Fibroblast of lung (primary cell): ENCODE data around the gene RAP1GDS1. TPM values are rescaled to one million over a fixed set of nuclear protein-coding genes. Genes with fewer than 3 reads are reported as not detected.

ENCODE experiments used
- DNase-seq, 2 donors: peaks; one replicate each; pipeline versions ENCODE4 v3.0.0 to v3.0.0-alpha.2; 2010; ENCODE audit warnings: low read depth in 2 of 2
- H2AFZ ChIP-seq: 2 replicates; pipeline ENCODE4 v1.5.1; 2012; ENCODE audit warnings: low read length, control low read depth, inconsistent platforms
- H3K27ac ChIP-seq: 2 replicates; pipeline ENCODE4 v1.5.1; 2011; ENCODE audit warnings: low read length, control low read depth; ENCODE audit not compliant: insufficient read depth
- H3K27me3 ChIP-seq: 2 replicates; pipeline ENCODE4 v1.5.1; 2011; ENCODE audit warnings: mild to moderate bottlenecking, low read length; ENCODE audit not compliant: control insufficient read depth, insufficient read depth
- H3K36me3 ChIP-seq: 2 replicates; pipeline ENCODE4 v1.5.1; 2011; ENCODE audit warnings: low read length; ENCODE audit not compliant: control insufficient read depth, insufficient read depth
- H3K4me1 ChIP-seq: 2 replicates; pipeline ENCODE4 v1.5.1; 2011; ENCODE audit warnings: low read length; ENCODE audit not compliant: control insufficient read depth, insufficient read depth; ENCODE audit errors: extremely low read depth
- H3K4me2 ChIP-seq: 2 replicates; pipeline ENCODE4 v1.5.1; 2011; ENCODE audit warnings: low read length, control low read depth; ENCODE audit not compliant: insufficient read depth; ENCODE audit errors: extremely low read depth
- H3K4me3 ChIP-seq, 4 experiments: fragments of 200-600 bp in 1 of 4; sonication (generic) in 1 of 4; replicated peaks in 1 of 4; 2 replicates each; pipeline ENCODE4 v1.5.1; 2011 to 2016; ENCODE audit warnings: low read length in 4 of 4, low read depth in 3 of 4, mild to moderate bottlenecking in 3 of 4, control low read depth in 2 of 4, inconsistent platforms in 1 of 4, mixed read lengths in 1 of 4; ENCODE audit not compliant: insufficient read depth in 1 of 4; ENCODE audit errors: control extremely low read depth in 1 of 4
- H3K79me2 ChIP-seq: 2 replicates; pipeline ENCODE4 v1.5.1; 2012; ENCODE audit warnings: mild to moderate bottlenecking, low read length, inconsistent platforms; ENCODE audit not compliant: control insufficient read depth, insufficient read depth
- H3K9ac ChIP-seq: 2 replicates; pipeline ENCODE4 v1.5.1; 2011; ENCODE audit warnings: mild to moderate bottlenecking, low read length, control low read depth; ENCODE audit not compliant: insufficient read depth
- H3K9me3 ChIP-seq: 2 replicates; pipeline ENCODE4 v1.5.1; 2012; ENCODE audit warnings: low read depth, low read length; ENCODE audit not compliant: control insufficient read depth, insufficient read depth
- H4K20me1 ChIP-seq: 2 replicates; pipeline ENCODE4 v1.5.1; 2011; ENCODE audit warnings: low read length; ENCODE audit not compliant: control insufficient read depth, insufficient read depth; ENCODE audit errors: extremely low read depth
- EZH2 ChIP-seq: IDR thresholded peaks from 2 replicates; pipeline ENCODE4 v1.5.1; 2012; ENCODE audit warnings: low read length, control low read depth, mild to moderate bottlenecking; ENCODE audit errors: missing control alignments
- polyA plus RNA-seq, 2 donors: library from polyadenylated mRNA; depleted of rRNA in 1 of 2; stranded (reverse) in 1 of 2; unstranded in 1 of 2; fragments of >200 nt; gene quantifications; 2 replicates each; pipeline ENCODE4 v1.2.1, GENCODE V29; 2011 to 2012; ENCODE audit warnings: missing spikeins in 1 of 2
- total RNA-seq: library from RNA; depleted of rRNA; stranded (reverse); fragments of >200 nt; gene quantifications from 2 replicates; pipeline ENCODE4 v1.2.1, GENCODE V29; 2014
- TF ChIP-seq, protein P1 (sequence below), 2 donors: IDR thresholded peaks in 1 of 2; conservative IDR thresholded peaks in 1 of 2; 1 replicate in 1 of 2; 2 replicates in 1 of 2; pipeline ENCODE4 v1.5.1; 2011 to 2012; ENCODE audit warnings: low read length in 2 of 2, control low read depth in 1 of 2, inconsistent platforms in 1 of 2, low read depth in 1 of 2, mild to moderate bottlenecking in 1 of 2

RAP1GDS1 gene
- total and polyA plus RNA-seq, 2 donors (not counting 1 experiment from before 2014, with no cell fraction given) = 68.3 to 103 TPM

DNA sequence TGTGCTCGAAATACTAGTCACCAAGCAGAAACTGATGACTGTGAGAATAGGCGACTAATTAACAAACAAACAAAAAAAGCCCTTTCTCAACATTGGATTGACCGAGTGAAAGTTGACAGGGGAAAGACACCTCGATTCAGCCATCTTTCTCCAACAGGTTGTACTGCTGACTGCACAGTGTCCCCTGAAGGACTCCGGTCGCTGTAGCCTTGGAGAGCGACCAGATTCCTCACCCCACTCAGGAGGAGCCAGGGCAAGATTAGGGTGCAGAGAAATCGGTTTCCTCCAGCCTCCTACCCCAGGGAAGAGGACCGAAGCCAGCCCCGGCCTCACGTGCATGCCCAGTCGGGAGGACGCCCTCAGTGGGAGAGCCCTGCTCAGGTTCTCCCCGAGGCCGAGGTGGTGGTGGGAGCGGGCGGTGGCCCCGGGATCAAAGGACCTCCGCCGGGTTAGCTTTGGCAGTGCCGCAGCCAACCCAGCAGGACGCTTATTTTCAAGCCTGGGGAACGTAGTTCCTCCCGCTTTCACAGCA is 1.1 kb upstream of the RAP1GDS1 start:
- Histone ChIP-seq H3K4me3 (peak overlapping the region; percentile 73 to 97 (median 85)), H3K4me1 (peaks cover 8% of the 10 kb centered on the region), H3K36me3 (no peaks in the 10 kb centered on the region), H4K20me1 (no peaks in the 10 kb centered on the region), H3K9ac (peak overlapping the region; percentile 89), H3K27ac (peak overlapping the region; percentile 96), H3K9me3 (no peaks in the 10 kb centered on the region), H2AFZ (peak overlapping the region; percentile 89), H3K79me2 (peaks cover 43% of the 10 kb centered on the region), H3K27me3 (no peaks in the 10 kb centered on the region), H3K4me2 (peak overlapping the region; percentile 95)
- no peak for DNase-seq
- no peak for TF ChIP-seq EZH2
- TF ChIP-seq, protein P1, sequence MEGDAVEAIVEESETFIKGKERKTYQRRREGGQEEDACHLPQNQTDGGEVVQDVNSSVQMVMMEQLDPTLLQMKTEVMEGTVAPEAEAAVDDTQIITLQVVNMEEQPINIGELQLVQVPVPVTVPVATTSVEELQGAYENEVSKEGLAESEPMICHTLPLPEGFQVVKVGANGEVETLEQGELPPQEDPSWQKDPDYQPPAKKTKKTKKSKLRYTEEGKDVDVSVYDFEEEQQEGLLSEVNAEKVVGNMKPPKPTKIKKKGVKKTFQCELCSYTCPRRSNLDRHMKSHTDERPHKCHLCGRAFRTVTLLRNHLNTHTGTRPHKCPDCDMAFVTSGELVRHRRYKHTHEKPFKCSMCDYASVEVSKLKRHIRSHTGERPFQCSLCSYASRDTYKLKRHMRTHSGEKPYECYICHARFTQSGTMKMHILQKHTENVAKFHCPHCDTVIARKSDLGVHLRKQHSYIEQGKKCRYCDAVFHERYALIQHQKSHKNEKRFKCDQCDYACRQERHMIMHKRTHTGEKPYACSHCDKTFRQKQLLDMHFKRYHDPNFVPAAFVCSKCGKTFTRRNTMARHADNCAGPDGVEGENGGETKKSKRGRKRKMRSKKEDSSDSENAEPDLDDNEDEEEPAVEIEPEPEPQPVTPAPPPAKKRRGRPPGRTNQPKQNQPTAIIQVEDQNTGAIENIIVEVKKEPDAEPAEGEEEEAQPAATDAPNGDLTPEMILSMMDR (conservative IDR thresholded peaks at IDR 0.05 in 1 of 2, IDR thresholded peaks at IDR 0.05 in 1 of 2; ENCODE audit: low read depth in 1 of 2, low read length in 2 of 2) = no peak

DNA sequence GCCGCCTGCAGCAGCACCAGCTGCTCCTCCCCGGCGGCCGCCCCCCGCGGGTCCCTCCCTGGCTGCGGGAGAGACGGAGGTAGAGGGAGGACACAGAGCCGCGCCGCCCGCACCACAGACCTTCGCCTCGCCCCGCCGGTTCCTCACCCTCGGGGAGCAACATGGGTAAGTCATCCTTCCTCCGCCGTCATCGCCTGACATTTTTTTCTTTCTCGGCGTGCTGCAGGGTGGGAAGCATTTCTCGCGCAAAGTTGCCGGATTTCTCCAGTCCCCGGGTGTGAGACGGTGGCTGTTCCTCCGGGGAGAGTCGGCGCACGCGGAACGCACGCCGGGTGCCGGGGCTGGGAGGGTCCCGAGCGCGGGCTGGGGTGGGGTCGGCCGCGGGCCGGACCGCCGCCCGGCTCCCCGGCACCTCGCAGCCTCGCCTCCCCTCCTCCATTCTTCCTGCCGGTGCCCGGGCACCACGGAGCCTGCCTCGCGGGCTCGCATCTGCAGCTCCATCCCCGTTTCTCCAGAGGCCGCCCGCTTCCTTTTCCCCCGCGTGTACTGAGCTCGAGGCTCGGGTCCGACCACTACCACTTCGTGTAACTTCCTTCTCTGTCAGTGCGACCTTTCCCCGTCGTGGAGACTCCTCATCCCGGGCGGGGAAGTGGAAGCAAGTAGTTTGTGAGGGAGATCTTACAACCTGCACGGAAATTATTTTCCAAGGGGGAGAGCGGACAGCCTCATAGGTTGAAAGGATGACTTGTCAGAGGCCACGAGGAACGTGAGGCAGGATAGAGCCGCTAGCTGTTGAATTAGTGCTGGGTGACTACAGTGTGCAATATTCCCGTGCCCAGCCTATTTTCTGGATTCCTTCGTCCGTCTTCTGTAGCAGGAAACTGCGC is 464 bp downstream of the RAP1GDS1 start:
- peak; percentile 69 to 80 for DNase-seq
- Histone ChIP-seq H3K27me3 (no peaks in the 10 kb centered on the region), H2AFZ (peak overlapping the region; percentile 77), H3K27ac (peak overlapping the region; percentile 89), H3K9me3 (no peaks in the 10 kb centered on the region), H3K4me2 (peak overlapping the region; percentile 60), H3K9ac (peak overlapping the region; percentile 82), H4K20me1 (no peaks in the 10 kb centered on the region), H3K4me3 (peak overlapping the region; percentile 80 to 97 (median 91)), H3K79me2 (peaks cover 57% of the 10 kb centered on the region), H3K36me3 (no peaks in the 10 kb centered on the region), H3K4me1 (peaks cover 8% of the 10 kb centered on the region)
- no peak for TF ChIP-seq EZH2
- TF ChIP-seq, protein P1 (conservative IDR thresholded peaks at IDR 0.05 in 1 of 2, IDR thresholded peaks at IDR 0.05 in 1 of 2; ENCODE audit: low read depth in 1 of 2, low read length in 2 of 2) = no peak

DNA sequence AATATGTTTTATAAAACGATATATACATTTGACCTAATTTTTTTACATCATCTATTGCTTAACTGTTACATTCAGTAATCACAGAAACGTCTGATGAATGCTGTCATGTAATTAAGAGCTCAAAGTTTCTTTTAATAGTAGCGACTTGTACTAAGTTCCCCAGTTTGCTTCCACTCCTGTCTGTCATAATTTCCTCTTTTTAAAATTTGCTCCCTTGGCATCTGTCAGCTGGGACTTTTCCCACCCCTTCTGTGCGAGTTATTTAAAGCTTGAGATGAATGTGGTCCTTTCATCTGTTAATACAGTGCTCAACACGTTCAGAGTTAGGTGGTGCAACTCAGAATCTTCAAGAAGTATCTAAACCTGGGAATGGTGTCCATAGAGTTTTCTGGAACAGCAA is 1.2 kb downstream of the RAP1GDS1 start:
- TF ChIP-seq, protein P1 (conservative IDR thresholded peaks at IDR 0.05 in 1 of 2, IDR thresholded peaks at IDR 0.05 in 1 of 2; ENCODE audit: low read depth in 1 of 2, low read length in 2 of 2) = no peak
- TF ChIP-seq EZH2 = no peak
- peak in 1 of 2 donors; percentile 13 for DNase-seq

More for the DNA sequence above, 1.2 kb downstream of the RAP1GDS1 start:
- H3K9me3 ChIP-seq = no peaks in the 10 kb centered on the region
- no peaks in the 10 kb centered on the region for H4K20me1 ChIP-seq
- peak overlapping the region; percentile 80 to 97 (median 91) for H3K4me3 ChIP-seq
- H3K4me1 ChIP-seq = peaks cover 8% of the 10 kb centered on the region
- no peaks in the 10 kb centered on the region for H3K36me3 ChIP-seq
- peak overlapping the region; percentile 60 for H3K4me2 ChIP-seq
- no peaks in the 10 kb centered on the region for H3K27me3 ChIP-seq
- H2AFZ ChIP-seq = no peak overlapping the region
- peak overlapping the region; percentile 82 for H3K9ac ChIP-seq
- H3K79me2 ChIP-seq = peaks cover 65% of the 10 kb centered on the region
- H3K27ac ChIP-seq = peak overlapping the region; percentile 89
